PC-9 (cell line): ENCODE results near the gene KAT6B.

ENCODE experiments used
- EZH2 ChIP-seq: fragments of 200-600 bp; sonication (generic); IDR thresholded peaks from 2 replicates; pipeline ENCODE4 v1.8.0; 2017; ENCODE audit warnings: antibody characterized with exemption, low read depth
- TF ChIP-seq, protein P1 (sequence below): fragments of 200-600 bp; sonication (generic); conservative IDR thresholded peaks from 2 replicates; pipeline ENCODE4 v1.6.1; 2017; ENCODE audit warnings: mixed run types, antibody characterized with exemption, mild to moderate bottlenecking, moderate library complexity

- TF ChIP-seq, protein P1, sequence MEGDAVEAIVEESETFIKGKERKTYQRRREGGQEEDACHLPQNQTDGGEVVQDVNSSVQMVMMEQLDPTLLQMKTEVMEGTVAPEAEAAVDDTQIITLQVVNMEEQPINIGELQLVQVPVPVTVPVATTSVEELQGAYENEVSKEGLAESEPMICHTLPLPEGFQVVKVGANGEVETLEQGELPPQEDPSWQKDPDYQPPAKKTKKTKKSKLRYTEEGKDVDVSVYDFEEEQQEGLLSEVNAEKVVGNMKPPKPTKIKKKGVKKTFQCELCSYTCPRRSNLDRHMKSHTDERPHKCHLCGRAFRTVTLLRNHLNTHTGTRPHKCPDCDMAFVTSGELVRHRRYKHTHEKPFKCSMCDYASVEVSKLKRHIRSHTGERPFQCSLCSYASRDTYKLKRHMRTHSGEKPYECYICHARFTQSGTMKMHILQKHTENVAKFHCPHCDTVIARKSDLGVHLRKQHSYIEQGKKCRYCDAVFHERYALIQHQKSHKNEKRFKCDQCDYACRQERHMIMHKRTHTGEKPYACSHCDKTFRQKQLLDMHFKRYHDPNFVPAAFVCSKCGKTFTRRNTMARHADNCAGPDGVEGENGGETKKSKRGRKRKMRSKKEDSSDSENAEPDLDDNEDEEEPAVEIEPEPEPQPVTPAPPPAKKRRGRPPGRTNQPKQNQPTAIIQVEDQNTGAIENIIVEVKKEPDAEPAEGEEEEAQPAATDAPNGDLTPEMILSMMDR = no peak
- TF ChIP-seq EZH2 = no peak
Observed at GRCh38 chr10:74824184-74824899, 2.1 kb upstream of the KAT6B start.
